Measurements from ENCODE around the gene SFRP5.

Gene SFRP5

GRCh38 chr10:97765201-97765600 is 6.6 kb downstream of the SFRP5 start:
- no peak for DNase-seq (ENCODE audit: low read depth)

DNA sequence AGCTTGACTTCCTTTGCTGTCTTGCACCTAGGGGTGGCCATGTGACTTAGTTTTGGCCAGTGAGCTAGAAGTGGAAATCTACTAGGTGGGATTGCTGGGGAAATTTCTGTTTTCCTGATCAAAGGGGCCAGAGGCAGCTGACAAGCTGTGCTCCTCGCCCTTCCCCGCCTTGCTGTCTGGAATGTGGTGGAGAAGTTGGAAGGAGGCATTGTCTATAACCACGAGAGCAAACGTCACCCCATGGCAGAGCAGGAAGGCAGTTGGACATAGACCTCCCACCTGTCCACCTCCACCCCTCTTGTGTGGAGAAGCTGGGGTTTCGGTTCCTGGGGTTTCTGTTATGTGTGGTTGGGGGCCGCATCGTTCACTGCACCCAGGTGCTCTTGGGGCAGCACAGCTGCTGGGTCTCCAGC is 7.3 kb downstream of the SFRP5 start:
- no peak for DNase-seq (ENCODE audit: low read depth)

- no peak for DNase-seq (ENCODE audit: low read depth)
Observed at GRCh38 chr10:97763947-97764346, 7.9 kb downstream of the SFRP5 start.

GRCh38 chr10:97763411-97763810 is 8.4 kb downstream of the SFRP5 start:
- DNase-seq (ENCODE audit: low read depth): no peak

- no peak for DNase-seq (ENCODE audit: low read depth)
Observed at GRCh38 chr10:97762816-97763215, 9.0 kb downstream of the SFRP5 start.

- DNase-seq (ENCODE audit: low read depth): no peak
Observed at GRCh38 chr10:97762056-97762455, 9.7 kb downstream of the SFRP5 start.

- DNase-seq (ENCODE audit: low read depth): no peak
Observed at GRCh38 chr10:97761331-97761865, 10.4 kb downstream of the SFRP5 start.

- DNase-seq (ENCODE audit: low read depth): no peak
Observed at GRCh38 chr10:97760461-97761257, 11.1 kb downstream of the SFRP5 start.

DNA sequence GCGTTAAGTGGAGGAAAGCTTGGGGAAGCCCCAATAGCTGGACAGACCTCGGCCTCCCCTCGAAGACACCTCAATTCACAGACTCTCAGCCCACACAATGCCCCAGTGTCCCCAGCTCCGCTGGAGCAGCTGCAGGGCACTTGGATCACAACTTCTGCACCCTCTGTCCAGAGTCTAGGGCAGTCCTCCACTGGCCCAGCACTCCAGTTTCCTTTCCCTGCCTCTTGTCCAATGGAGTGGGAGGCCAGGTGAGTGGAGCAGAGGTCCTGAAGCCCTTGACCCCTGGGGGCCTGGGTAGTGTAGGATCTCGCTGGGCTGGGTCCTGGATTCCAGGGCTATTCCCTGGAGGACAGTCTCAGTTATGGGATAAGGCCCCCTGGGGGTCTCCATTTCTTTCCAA is 11.9 kb downstream of the SFRP5 start:
- no peak for DNase-seq (ENCODE audit: low read depth)

GRCh38 chr10:97759158-97759887 is 12.5 kb downstream of the SFRP5 start:
- DNase-seq (ENCODE audit: low read depth): no peak

GRCh38 chr10:97757471-97757870 is 14.3 kb downstream of the SFRP5 start:
- DNase-seq (ENCODE audit: low read depth): no peak

- no peak for DNase-seq (ENCODE audit: low read depth)
Observed at GRCh38 chr10:97755718-97756117, 16.1 kb downstream of the SFRP5 start.

DNA sequence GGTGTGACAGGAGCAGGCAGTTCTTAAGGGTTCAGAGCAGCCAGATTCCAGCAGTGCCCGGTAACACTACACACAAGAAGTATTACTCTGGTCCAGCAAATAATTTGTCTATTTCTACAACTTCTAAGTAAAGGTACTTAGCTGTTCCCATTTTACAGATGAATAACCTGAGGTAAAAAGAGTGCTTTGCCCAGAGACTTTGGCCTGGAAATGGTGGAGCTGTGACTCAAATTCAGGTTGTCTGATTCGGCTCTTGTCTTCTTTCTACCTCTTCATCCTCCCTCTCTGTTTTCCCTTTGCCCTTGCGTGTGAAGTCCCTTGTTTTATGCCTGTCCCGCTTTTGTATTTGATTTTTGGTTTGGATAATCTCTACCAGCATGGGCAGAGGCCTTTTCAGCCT is 17.1 kb downstream of the SFRP5 start:
- no peak for DNase-seq (ENCODE audit: low read depth)

DNA sequence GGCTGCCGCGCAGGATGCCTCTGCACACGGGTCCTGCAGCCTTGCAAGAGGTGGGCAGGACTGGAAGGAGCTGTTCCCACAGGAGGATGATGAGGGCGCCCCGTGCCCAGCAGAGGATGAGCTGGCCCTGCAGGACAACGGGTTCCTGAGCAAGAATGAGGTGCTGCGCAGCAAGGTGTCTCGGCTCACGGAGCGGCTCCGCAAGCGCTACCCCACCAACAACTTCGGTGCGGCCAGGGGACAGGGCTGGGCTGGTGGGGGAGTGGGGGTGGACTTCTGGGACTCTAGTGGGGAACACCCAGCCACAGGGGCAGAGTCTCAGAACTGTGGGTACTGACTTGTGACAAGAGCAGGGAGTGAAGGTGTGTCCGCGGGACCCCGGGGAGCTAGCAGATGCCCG is 18.8 kb downstream of the SFRP5 start:
- DNase-seq (ENCODE audit: low read depth): no peak

- DNase-seq (ENCODE audit: low read depth): no peak
Observed at GRCh38 chr10:97748116-97748515, 23.7 kb downstream of the SFRP5 start.

DNA sequence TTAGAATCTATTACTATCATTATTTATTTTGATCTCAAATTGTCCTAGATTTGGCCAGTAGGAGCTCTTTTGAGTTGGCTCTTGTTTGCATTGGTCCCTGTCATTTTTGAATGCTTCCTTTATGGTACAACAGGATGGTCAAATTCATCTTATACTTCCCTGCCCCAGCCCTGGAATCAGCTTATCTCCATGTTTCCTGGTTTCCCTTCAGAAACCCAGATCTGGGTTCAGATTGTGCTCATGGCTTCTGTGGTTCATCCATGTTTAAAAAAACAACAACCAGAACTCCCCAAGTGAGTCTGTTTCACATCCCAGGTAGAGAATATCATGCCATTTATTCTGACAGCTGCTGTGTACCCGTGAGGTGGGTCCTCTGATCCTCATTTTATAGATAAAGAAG is 24.2 kb downstream of the SFRP5 start:
- DNase-seq (ENCODE audit: low read depth): no peak

DNA sequence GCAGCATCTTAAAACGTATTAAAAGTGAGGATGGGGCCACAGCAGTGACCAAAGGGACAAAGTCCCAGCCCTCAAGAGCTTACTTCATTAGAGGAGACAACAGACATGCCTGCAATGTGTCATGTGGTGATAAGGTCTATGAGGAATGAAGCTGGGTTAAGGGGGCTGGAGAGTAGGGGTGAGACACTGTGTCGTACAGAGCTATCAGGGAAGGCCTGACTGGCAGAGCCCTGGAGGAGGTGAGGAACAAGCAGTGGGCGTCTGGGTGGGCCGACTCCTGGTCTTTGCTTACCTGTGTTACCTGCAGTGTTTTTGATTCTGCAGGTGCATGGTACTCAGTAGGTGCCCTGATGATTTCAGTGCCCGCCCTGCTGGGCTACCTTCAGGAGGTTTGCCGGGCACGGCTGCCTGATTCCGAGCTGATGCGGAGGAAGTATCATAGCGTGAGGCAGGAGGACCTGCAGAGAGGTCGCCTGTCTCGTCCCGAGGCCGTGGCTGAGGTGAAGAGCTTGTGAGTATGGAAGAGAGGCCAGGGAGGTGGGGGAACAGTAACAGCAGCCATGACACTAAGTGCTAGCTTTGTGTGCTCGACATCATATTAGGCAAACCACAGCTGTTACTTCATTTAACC is 27.3 kb downstream of the SFRP5 start:
- no peak for DNase-seq (ENCODE audit: low read depth)

- DNase-seq (ENCODE audit: low read depth): no peak
Observed at GRCh38 chr10:97743169-97743943, 28.4 kb downstream of the SFRP5 start.

DNA sequence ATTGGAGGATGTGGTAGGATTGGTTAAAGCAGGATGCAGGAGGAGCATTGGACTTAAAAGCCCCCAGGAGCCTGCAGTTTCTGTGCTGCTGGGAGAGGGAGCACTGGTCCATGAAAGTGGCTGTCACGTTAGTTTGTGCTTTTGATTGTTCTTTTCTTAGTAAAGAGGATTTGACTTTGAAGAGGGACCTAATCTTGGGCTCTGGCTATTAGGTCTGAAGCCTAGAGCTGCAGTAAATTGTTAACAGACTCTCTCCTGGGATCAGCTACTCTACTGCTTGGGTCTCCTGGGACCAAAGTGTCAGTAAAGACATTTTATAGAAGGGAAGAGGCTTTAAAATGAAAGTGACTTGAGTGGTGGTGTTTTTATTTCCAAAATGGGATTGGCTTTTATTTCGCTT is 31.2 kb downstream of the SFRP5 start:
- DNase-seq (ENCODE audit: low read depth): no peak

GRCh38 chr10:97738616-97739015 is 33.2 kb downstream of the SFRP5 start:
- DNase-seq (ENCODE audit: low read depth): no peak

GRCh38 chr10:97737770-97738265 is 34.0 kb downstream of the SFRP5 start:
- no peak for DNase-seq (ENCODE audit: low read depth)
